ENCODE data around the gene GAL3ST3. TPM values are rescaled to one million over a fixed set of nuclear protein-coding genes. Genes with fewer than 3 reads are reported as not detected.

Gene GAL3ST3
- total and polyA plus RNA-seq, 2 of the 8 experiments (the other 6 are each of a cell fraction or from before 2014, with no cell fraction given): 21.1 to 21.4 TPM

GRCh38 chr11:66022401-66023185 is 26.4 kb downstream of the GAL3ST3 start:
- POLR2A ChIA-PET (ENCODE audit: partially characterized antibody): interaction anchor here (0.8 to 1.7 kb wide), 4 partner anchors 10 to 163 kb away, joined by 4 to 6 read pairs (median 4); partner anchors contain the start of genes BANF1, EIF1AD and MUS81
- CTCF ChIA-PET (ENCODE audit: partially characterized antibody): interaction anchor here (0.6 to 4.1 kb wide), 29 partner anchors 11 to 221 kb away, joined by 3 to 39 read pairs (median 4); partner anchors contain the start of genes BANF1, CST6, CTSW and EIF1AD
- Histone ChIP-seq H2BK15ac (ENCODE audit: low read length) (0 out of 2 replicates have a peak overlapping the region, but pooled peaks have one; percentile 9), H3K27ac (ENCODE audit: low read depth, low read length) (no peak overlapping the region), H4K91ac (replicated peaks; ENCODE audit: insufficient read length, low read length) (no peak overlapping the region), H2BK12ac (ENCODE audit: low read depth, low read length) (0 out of 2 replicates have a peak overlapping the region, but pooled peaks have one; percentile 39), H3K4me1 (replicated peaks in 1 of 4; ENCODE audit: control insufficient read depth in 3 of 4, insufficient read depth in 4 of 4, low read length in 3 of 4) (peaks cover 0 to 3% (median 1%) of the 10 kb centered on the region in 4 experiments; a peak in 1 of 7 replicates), H4K20me1 (replicated peaks in 1 of 2; ENCODE audit: control insufficient read depth in 1 of 2, insufficient read depth in 2 of 2, low read length in 2 of 2) (no peaks in the 10 kb centered on the region), H2BK20ac (ENCODE audit: low read length) (no peak overlapping the region), H3K23me2 (ENCODE audit: low read depth, low read length) (no peaks in the 10 kb centered on the region), H3K4me3 (ENCODE audit: extremely low read depth in 1 of 4, insufficient read depth in 2 of 4, low read depth in 3 of 4, low read length in 4 of 4) (peak overlapping the region in 1 of 4 experiments; percentile 10; a peak in 1 of 8 replicates), H4K8ac (ENCODE audit: extremely low read depth, insufficient read depth, low read length) (no peak overlapping the region; the same call in 1 of the 2 replicates), H2BK120ac (replicated peaks; ENCODE audit: low read depth, low read length) (no peak overlapping the region), H3K23ac (ENCODE audit: insufficient read length) (no peak overlapping the region), H3K14ac (ENCODE audit: insufficient read length) (no peak overlapping the region), H2BK5ac (ENCODE audit: low read depth, low read length) (no peak overlapping the region), H3K4ac (replicated peaks; ENCODE audit: insufficient read length, low read depth, low read length) (no peak overlapping the region), H3K9ac (replicated peaks in 1 of 4; ENCODE audit: extremely low read depth in 1 of 4, low read depth in 3 of 4, low read length in 3 of 4) (no peak overlapping the region), H3K9me3 (ENCODE audit: insufficient read depth in 2 of 2, low read depth in 1 of 2, low read length in 1 of 2) (no peaks in the 10 kb centered on the region), H2AK5ac (ENCODE audit: low read depth, low read length) (no peak overlapping the region), H3K79me1 (ENCODE audit: low read depth, low read length) (no peaks in the 10 kb centered on the region), H3K18ac (ENCODE audit: extremely low read depth, low read length) (no peak overlapping the region; the same call in 1 of the 2 replicates), H3K36me3 (ENCODE audit: control insufficient read depth in 2 of 4, insufficient read depth in 4 of 4, low read length in 3 of 4) (no peaks in the 10 kb centered on the region), H4K5ac (ENCODE audit: insufficient read length, low read depth, low read length) (no peak overlapping the region), H3K56ac (replicated peaks; ENCODE audit: insufficient read length, low read depth, low read length) (no peak overlapping the region), H3K27me3 (replicated peaks in 1 of 4; ENCODE audit: control insufficient read depth in 3 of 4, extremely low read depth in 1 of 4, insufficient read depth in 3 of 4, low read length in 3 of 4) (peaks cover 0 to 18% (median 5%) of the 10 kb centered on the region in 4 experiments; a peak in 4 of 7 replicates), H2AFZ (ENCODE audit: low read length) (peak overlapping the region; percentile 51; the same call in 1 of the 2 replicates), H3K4me2 (ENCODE audit: insufficient read depth in 1 of 2, low read depth in 2 of 2, low read length in 2 of 2) (peak overlapping the region in 1 of 2 experiments; percentile 41; a peak in 2 of 4 replicates), H3K79me2 (ENCODE audit: control insufficient read depth in 1 of 2, insufficient read depth in 2 of 2, low read length in 2 of 2) (no peaks in the 10 kb centered on the region)
- DNase-seq (ENCODE audit: low read depth in 1 of 2, low spot score in 2 of 2) (peak; percentile 49 to 99), FAIRE-seq (no peak)
- 33% methylated on average over 46 of the region's 46 CpGs; no CpG with 5 or more reads in 1 of the 2 experiments for WGBS, 2 experiments (ENCODE audit: extremely low coverage in 1 of 2, insufficient coverage in 1 of 2, insufficient read length in 1 of 2, insufficient replicate concordance in 2 of 2, low coverage in 1 of 2, low lambda C conversion rate in 2 of 2, missing lambda C conversion rate in 1 of 2)
- TF ChIP-seq RAD21 (IDR thresholded peaks at IDR 0.05 in 1 of 2, conservative IDR thresholded peaks at IDR 0.05 in 1 of 2; ENCODE audit: low read depth in 2 of 2, low read length in 2 of 2) (peak; percentile 70 to 82), FOSL1 (IDR thresholded peaks at IDR 0.05; ENCODE audit: insufficient read depth, low read depth, low read length) (no peak), TEAD4 (IDR thresholded peaks at IDR 0.05; ENCODE audit: low read depth, low read length) (0 out of 2 replicates have a peak, but pooled peaks have one; percentile 16), CTCF (IDR thresholded peaks at IDR 0.05; ENCODE audit: control extremely low read depth in 1 of 3, insufficient read depth in 1 of 3, low read depth in 1 of 3, low read length in 3 of 3) (peak; percentile 86 to 96 (median 86)), MAX (IDR thresholded peaks at IDR 0.05) (peak; percentile 45), E2F6 (IDR thresholded peaks at IDR 0.05) (0 out of 2 replicates have a peak, but pooled peaks have one; percentile 34)

All from H1 (cell line).